SW480 (cell line): ENCODE measurements around the gene ERMP1.
"Not testable (repeated sequence)": the region's sequence is repeated elsewhere in the genome, so short reads cannot be mapped to it uniquely, and the experiment has no call there.

Experiments used
- DNase-seq: peaks from one replicate; pipeline ENCODE4 v3.0.0-alpha.2; 2016; ENCODE audit warnings: low spot score

The ERMP1 gene

GRCh38 chr9:5783420-5783819, 49.5 kb downstream of the ERMP1 start:
- DNase-seq: not testable (repeated sequence)

- DNase-seq: not testable (repeated sequence)
Measured at GRCh38 chr9:5779705-5780218, 53.2 kb downstream of the ERMP1 start.

- DNase-seq: no peak
Measured at GRCh38 chr9:5778805-5779204, 54.1 kb downstream of the ERMP1 start.

- no peak for DNase-seq
Measured at GRCh38 chr9:5773324-5773999, 59.5 kb downstream of the ERMP1 start.

GRCh38 chr9:5767968-5768932, 64.7 kb downstream of the ERMP1 start:
- DNase-seq: no peak

GRCh38 chr9:5764130-5764868, 68.6 kb downstream of the ERMP1 start:
- DNase-seq: no peak

- no peak for DNase-seq
Measured at GRCh38 chr9:5762421-5762820, 70.5 kb downstream of the ERMP1 start.

- no peak for DNase-seq
Measured at GRCh38 chr9:5760338-5760737, 72.6 kb downstream of the ERMP1 start.

- no peak for DNase-seq
Measured at GRCh38 chr9:5756633-5757032, 76.3 kb downstream of the ERMP1 start.

- no peak for DNase-seq
Measured at GRCh38 chr9:5750569-5750968, 82.3 kb downstream of the ERMP1 start.

GRCh38 chr9:5749306-5749705, 83.6 kb downstream of the ERMP1 start:
- no peak for DNase-seq

- DNase-seq: no peak
Measured at GRCh38 chr9:5748438-5748837, 84.5 kb downstream of the ERMP1 start.

- DNase-seq: no peak
Measured at GRCh38 chr9:5743109-5743508, 89.8 kb downstream of the ERMP1 start.

GRCh38 chr9:5736563-5737346, 96.2 kb downstream of the ERMP1 start:
- no peak for DNase-seq

- DNase-seq: no peak
Measured at GRCh38 chr9:5735072-5735471, 97.8 kb downstream of the ERMP1 start.
